HEK293 (cell line): ENCODE results near the gene KRT5.

Experiments
- CTCF ChIA-PET: fragments of 350-600 bp; formaldehyde crosslinking; extraction: SDS; loops from one replicate; lab custom pipeline; 2021; ENCODE audit warnings: antibody characterized with exemption; lab: Yijun Ruan, JAX
- POLR2A ChIA-PET: fragments of 300-600 bp; formaldehyde crosslinking; extraction: SDS; loops from one replicate; lab custom pipeline; 2020; ENCODE audit warnings: antibody characterized with exemption, inconsistent platforms; lab: Yijun Ruan, JAX
- H3K27ac ChIP-seq: fragments of 200-500 bp; sonication (Bioruptor generic); 2 replicates; pipeline ENCODE4 v1.5.1; 2014; ENCODE audit warnings: low read depth, low read length, control low read depth, inconsistent platforms; ENCODE audit errors: extremely low read depth
- H3K36me3 ChIP-seq, 2 experiments: fragments of 200-500 bp in 1 of 2; sonication (Bioruptor generic) in 1 of 2; 1 replicate in 1 of 2; 2 replicates in 1 of 2; pipeline ENCODE4 v1.5.1; 2014 to 2017; ENCODE audit warnings: inconsistent platforms in 2 of 2, low read length in 2 of 2; ENCODE audit not compliant: control insufficient read depth in 2 of 2, insufficient read depth in 1 of 2
- H3K4me1 ChIP-seq: fragments of 200-500 bp; sonication (Bioruptor generic); 2 replicates; pipeline ENCODE4 v1.5.1; 2014; ENCODE audit warnings: mild to moderate bottlenecking, low read length, inconsistent platforms; ENCODE audit not compliant: control insufficient read depth, insufficient read depth
- H3K4me3 ChIP-seq: 2 replicates; pipeline ENCODE4 v1.5.1; 2011; ENCODE audit warnings: low read depth, mild to moderate bottlenecking, control low read depth, low read length, moderate library complexity
- H3K9me3 ChIP-seq: fragments of 200-500 bp; sonication (Bioruptor generic); 2 replicates; pipeline ENCODE4 v1.5.1; 2014; ENCODE audit warnings: low read depth, low read length, inconsistent platforms; ENCODE audit not compliant: control insufficient read depth, insufficient read depth
- BCL11B ChIP-seq: fragments of 450-650 bp; formaldehyde crosslinking; IDR thresholded peaks from 2 replicates; pipeline ENCODE4 v1.5.1; 2016; ENCODE audit warnings: low read depth, missing biosample characterization, missing genetic modification characterization
- GLI2 ChIP-seq: fragments of 450-650 bp; formaldehyde crosslinking; IDR thresholded peaks from 2 replicates; pipeline ENCODE4; 2017; ENCODE audit warnings: missing biosample characterization, missing genetic modification characterization, low read depth, borderline replicate concordance
- KLF1 ChIP-seq: fragments of 450-650 bp; formaldehyde crosslinking; IDR thresholded peaks from 2 replicates; pipeline ENCODE4 v1.5.1; 2016; ENCODE audit warnings: missing biosample characterization, missing genetic modification characterization
- MZF1 ChIP-seq: fragments of 450-650 bp; formaldehyde crosslinking; IDR thresholded peaks from 2 replicates; pipeline ENCODE4 v1.5.1; 2017; ENCODE audit warnings: missing biosample characterization, missing genetic modification characterization, borderline replicate concordance
- SALL2 ChIP-seq: fragments of 450-650 bp; formaldehyde crosslinking; IDR thresholded peaks from 2 replicates; pipeline ENCODE4 v1.5.0; 2017; ENCODE audit warnings: missing biosample characterization, mild to moderate bottlenecking, missing genetic modification characterization, borderline replicate concordance
- SCRT1 ChIP-seq: fragments of 450-650 bp; formaldehyde crosslinking; IDR thresholded peaks from 2 replicates; pipeline ENCODE4 v1.5.1; 2016; ENCODE audit warnings: missing biosample characterization, missing genetic modification characterization, borderline replicate concordance
- YY1 ChIP-seq: fragments of 450-650 bp; formaldehyde crosslinking; IDR thresholded peaks from 2 replicates; pipeline ENCODE4 v1.5.1; 2018; ENCODE audit warnings: missing biosample characterization, missing genetic modification characterization
- YY2 ChIP-seq: fragments of 450-650 bp; formaldehyde crosslinking; IDR thresholded peaks from 2 replicates; pipeline ENCODE4 v1.5.1; 2016; ENCODE audit warnings: missing biosample characterization, missing genetic modification characterization
- ZBTB17 ChIP-seq: fragments of 450-650 bp; formaldehyde crosslinking; IDR thresholded peaks from 2 replicates; pipeline ENCODE4 v1.5.1; 2016; ENCODE audit warnings: missing biosample characterization, missing genetic modification characterization
- ZFP41 ChIP-seq: fragments of 450-650 bp; formaldehyde crosslinking; IDR thresholded peaks from 2 replicates; pipeline ENCODE4 v1.5.1; 2016; ENCODE audit warnings: missing biosample characterization, missing genetic modification characterization, borderline replicate concordance
- ZNF121 ChIP-seq: fragments of 450-650 bp; formaldehyde crosslinking; IDR thresholded peaks from 2 replicates; pipeline ENCODE4 v1.5.1; 2016; ENCODE audit warnings: missing biosample characterization, missing genetic modification characterization
- ZNF311 ChIP-seq: fragments of 450-650 bp; formaldehyde crosslinking; IDR thresholded peaks from 2 replicates; pipeline ENCODE4 v1.5.1; 2017; ENCODE audit warnings: missing biosample characterization, missing genetic modification characterization, borderline replicate concordance
- ZNF416 ChIP-seq: fragments of 450-650 bp; formaldehyde crosslinking; IDR thresholded peaks from 2 replicates; pipeline ENCODE4 v1.5.1; 2016; ENCODE audit warnings: missing biosample characterization, missing genetic modification characterization
- ZNF423 ChIP-seq: fragments of 450-650 bp; formaldehyde crosslinking; IDR thresholded peaks from 2 replicates; pipeline ENCODE4 v1.5.1; 2016; ENCODE audit warnings: missing biosample characterization, missing genetic modification characterization
- ZNF529 ChIP-seq: fragments of 450-650 bp; formaldehyde crosslinking; IDR thresholded peaks from 2 replicates; pipeline ENCODE4 v1.5.1; 2017; ENCODE audit warnings: missing genetic modification characterization, missing biosample characterization; ENCODE audit not compliant: insufficient replicate concordance
- ZNF600 ChIP-seq: fragments of 450-650 bp; formaldehyde crosslinking; IDR thresholded peaks from 2 replicates; pipeline ENCODE4 v1.5.1; 2016; ENCODE audit warnings: missing biosample characterization, missing genetic modification characterization
- ZNF621 ChIP-seq: fragments of 450-650 bp; formaldehyde crosslinking; IDR thresholded peaks from 2 replicates; pipeline ENCODE4 v1.5.1; 2017; ENCODE audit warnings: missing biosample characterization, missing genetic modification characterization
- ZNF654 ChIP-seq: fragments of 450-650 bp; formaldehyde crosslinking; IDR thresholded peaks from 2 replicates; pipeline ENCODE4 v1.5.1; 2016; ENCODE audit warnings: low read depth, missing biosample characterization, missing genetic modification characterization
- ZNF660 ChIP-seq: fragments of 450-650 bp; IDR thresholded peaks from 2 replicates; pipeline ENCODE4 v1.5.1; 2018; ENCODE audit warnings: missing biosample characterization, mild to moderate bottlenecking, missing genetic modification characterization

The KRT5 gene

DNA sequence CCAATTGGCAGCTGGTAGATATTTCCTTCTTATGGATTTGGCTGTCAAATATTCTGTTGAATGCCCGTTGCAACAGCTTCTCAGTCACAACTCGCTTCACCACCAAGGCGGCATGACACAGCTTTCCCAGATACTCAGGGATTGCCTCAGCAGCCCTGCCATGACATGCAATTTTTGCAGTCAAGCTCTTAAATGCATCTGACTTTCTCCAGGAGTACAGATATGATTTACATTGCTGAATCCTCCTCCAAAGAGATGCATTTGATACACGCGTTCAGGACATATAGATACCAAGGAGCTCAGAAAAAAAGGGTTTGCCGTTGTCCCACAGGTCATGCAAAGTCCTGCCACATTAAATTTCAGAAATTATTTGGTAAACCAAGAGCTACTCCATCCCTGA, 6.5 kb downstream of the KRT5 start:
- Histone ChIP-seq H3K4me3 (no peak overlapping the region), H3K4me1 (no peaks in the 10 kb centered on the region), H3K27ac (no peak overlapping the region), H3K9me3 (peaks cover 2% of the 10 kb centered on the region; the same call in 1 of the 2 replicates), H3K36me3 (no peaks in the 10 kb centered on the region)
- TF ChIP-seq GLI2 (tag by site-specific recombination) = no peak
- TF ChIP-seq YY2 = no peak
- ChIA-PET POLR2A (no interaction called here), CTCF (no interaction called here)

DNA sequence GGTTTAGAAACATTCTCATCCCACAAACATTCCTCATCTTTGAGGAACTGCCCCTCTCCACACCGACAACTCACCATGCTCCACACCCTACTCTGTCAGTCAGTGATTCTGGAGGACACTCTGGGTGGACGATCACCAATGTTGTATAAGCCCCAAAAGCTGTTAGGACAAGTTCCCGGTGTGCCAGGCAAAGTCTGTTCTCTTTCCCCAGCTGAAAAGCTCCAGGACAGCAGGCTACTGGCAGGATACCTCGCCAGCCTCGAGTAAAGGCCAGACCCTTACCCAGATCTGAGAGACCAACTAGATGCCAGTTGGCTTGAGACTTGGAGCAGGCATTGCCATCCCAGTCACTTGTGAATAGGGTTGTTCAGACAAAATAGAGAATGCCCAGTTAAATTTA, 12.0 kb downstream of the KRT5 start:
- TF ChIP-seq KLF1 (no peak), SALL2 (no peak), YY1 (tag by site-specific recombination) (no peak), ZNF600 (tag by site-specific recombination) (no peak), ZFP41 (tag by site-specific recombination) (no peak), MZF1 (no peak), ZNF311 (tag by site-specific recombination) (no peak), SCRT1 (no peak), ZNF121 (tag by site-specific recombination) (no peak)
- POLR2A ChIA-PET = no interaction called here
- Histone ChIP-seq H3K4me1 (no peaks in the 10 kb centered on the region), H3K36me3 (no peaks in the 10 kb centered on the region), H3K27ac (no peak overlapping the region), H3K4me3 (no peak overlapping the region), H3K9me3 (peaks cover 2% of the 10 kb centered on the region; the same call in 1 of the 2 replicates)
- CTCF ChIA-PET = interaction anchor here (0.6 to 1.9 kb wide), 12 partner anchors 8 to 113 kb away, joined by 3 to 14 read pairs (median 3); partner anchors contain the start of gene KRT5

DNA sequence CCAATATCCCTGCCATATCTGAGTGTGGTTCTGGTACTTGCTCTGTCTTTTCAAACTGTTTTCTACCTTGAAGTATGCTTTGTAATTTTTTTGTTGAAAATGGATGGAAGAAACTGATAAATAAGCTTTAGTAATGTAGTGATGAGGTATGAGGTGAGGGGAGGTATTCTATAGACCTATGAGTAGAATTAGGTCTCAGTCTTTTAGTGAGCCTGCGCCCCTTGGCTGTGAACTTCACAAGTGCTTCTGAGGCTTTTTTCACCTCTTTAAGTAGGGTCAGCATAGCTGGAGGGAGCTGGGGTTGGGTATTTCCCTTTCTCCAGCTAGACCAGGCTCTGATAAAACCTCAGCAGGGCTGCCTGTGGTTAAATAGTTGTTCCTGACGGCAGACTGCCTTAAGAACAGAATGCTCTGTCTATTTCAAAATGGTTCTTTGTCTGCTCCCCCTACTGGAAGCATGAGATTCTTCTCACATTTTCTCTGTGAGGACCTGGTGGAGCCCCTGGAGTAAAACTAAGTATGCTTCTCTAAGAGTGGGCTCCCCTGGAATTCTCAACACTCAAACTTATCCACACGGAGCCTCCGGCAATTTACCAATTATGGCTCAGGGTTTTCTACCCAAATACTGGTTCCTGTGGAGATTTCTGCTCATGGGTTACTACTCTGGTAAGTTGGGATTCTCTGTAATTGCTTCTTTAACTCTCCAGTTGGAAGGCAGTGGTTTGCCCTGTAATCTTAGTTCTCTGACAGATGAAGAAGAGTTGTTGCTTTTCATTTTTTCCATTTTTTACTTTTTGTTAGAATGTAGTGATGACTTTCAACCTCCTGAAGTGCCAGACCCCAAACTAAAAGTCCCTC, 13.1 kb downstream of the KRT5 start:
- H3K9me3 ChIP-seq = peaks cover 2% of the 10 kb centered on the region; the same call in 1 of the 2 replicates

DNA sequence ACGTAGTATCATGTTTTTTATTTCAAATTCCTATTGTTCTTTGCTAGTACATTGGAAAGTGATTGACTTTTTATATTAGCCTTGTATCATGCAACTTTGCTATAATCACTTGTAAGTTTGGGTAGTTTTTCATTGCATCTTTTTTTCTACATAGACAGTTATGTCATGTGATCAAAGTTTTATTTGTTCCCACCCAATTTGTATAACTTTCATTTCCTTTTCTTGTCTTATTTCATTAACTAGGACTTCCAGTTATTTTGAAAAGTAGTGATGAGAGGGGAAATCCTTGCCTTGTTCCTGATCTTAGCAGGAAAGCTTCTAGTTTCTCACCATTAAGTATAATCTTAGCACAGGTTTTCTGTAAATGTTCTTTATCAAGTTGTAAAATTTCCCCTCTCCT, 17.3 kb downstream of the KRT5 start:
- no peak overlapping the region for H3K4me3 ChIP-seq
- TF ChIP-seq ZNF529 = no peak
- TF ChIP-seq ZBTB17 = no peak
- no peak for TF ChIP-seq ZNF621
- TF ChIP-seq ZNF416 = no peak
- no peak for TF ChIP-seq ZNF423
- CTCF ChIA-PET = interaction anchor here (0.5 kb wide), 1 partner anchor 363 kb away, joined by 4 read pairs; no protein-coding TSS in a partner anchor
- H3K9me3 ChIP-seq = no peaks in the 10 kb centered on the region
- no peaks in the 10 kb centered on the region for H3K36me3 ChIP-seq
- no peak overlapping the region for H3K27ac ChIP-seq
- H3K4me1 ChIP-seq = no peaks in the 10 kb centered on the region; the same call in 1 of the 2 replicates
- POLR2A ChIA-PET = no interaction called here

More for the DNA sequence above, 13.1 kb downstream of the KRT5 start:
- Histone ChIP-seq H3K27ac (no peak overlapping the region), H3K4me1 (no peaks in the 10 kb centered on the region)
- CTCF ChIA-PET = interaction anchor here (0.6 to 1.9 kb wide), 25 partner anchors 9 to 511 kb away, joined by 3 to 14 read pairs (median 4); partner anchors contain the start of gene KRT5
- TF ChIP-seq BCL11B (tag by site-specific recombination) = no peak
- TF ChIP-seq ZNF660 (tag by site-specific recombination) = peak; percentile 83; the same call in 1 of the 2 replicates
- peak; percentile 12; the same call in 1 of the 2 replicates for TF ChIP-seq ZNF654 (tag by site-specific recombination)
- TF ChIP-seq, all 188 proteins: peak for 2
- Histone ChIP-seq H3K36me3 (no peaks in the 10 kb centered on the region), H3K4me3 (no peak overlapping the region)
- POLR2A ChIA-PET = no interaction called here
